HepG2 (cell line): ENCODE measurements around the gene KCNK15. TPM values are rescaled to one million over a fixed set of nuclear protein-coding genes. Genes with fewer than 3 reads are reported as not detected.

Experiments used
- ARID5B ChIP-seq: IDR thresholded peaks from 2 replicates; pipeline ENCODE4 v1.4.0; 2020; ENCODE audit warnings: mild to moderate bottlenecking, missing genetic modification reagents
- BCL6 ChIP-seq: IDR thresholded peaks from 2 replicates; pipeline ENCODE4 v1.6.1; 2016; ENCODE audit warnings: missing genetic modification reagents, missing compliant biosample characterization
- FOXO4 ChIP-seq: sonication (generic); formaldehyde crosslinking; conservative IDR thresholded peaks from 2 replicates; pipeline ENCODE4 v1.8.1; 2023; ENCODE audit warnings: missing genetic modification reagents
- FOXP4 ChIP-seq: sonication (generic); formaldehyde crosslinking; IDR thresholded peaks from 2 replicates; pipeline ENCODE4 v1.4.0; 2020; ENCODE audit warnings: missing genetic modification reagents
- GABPA ChIP-seq, 2 experiments: IDR thresholded peaks; 2 replicates each; pipeline ENCODE4 v1.6.1; 2011 to 2016; ENCODE audit warnings: low read depth in 2 of 2, low read length in 1 of 2, missing biosample characterization in 1 of 2, missing genetic modification characterization in 1 of 2
- HMGXB3 ChIP-seq: sonication (generic); formaldehyde crosslinking; IDR thresholded peaks from 2 replicates; pipeline ENCODE4 v1.4.0; 2020; ENCODE audit warnings: missing genetic modification reagents, borderline replicate concordance
- HNF4A ChIP-seq: sonication (generic); formaldehyde crosslinking; IDR thresholded peaks from 2 replicates; pipeline ENCODE4 v1.4.0; 2020; ENCODE audit warnings: missing genetic modification reagents
- HOXA3 ChIP-seq: sonication (generic); formaldehyde crosslinking; IDR thresholded peaks from 2 replicates; pipeline ENCODE4 v1.5.0; 2020; ENCODE audit warnings: missing genetic modification reagents
- MAFF ChIP-seq: IDR thresholded peaks from 2 replicates; pipeline ENCODE4 v1.6.1; 2011; ENCODE audit warnings: low read depth, low read length, improper control_type of control experiment
- MAFG ChIP-seq: sonication (generic); formaldehyde crosslinking; IDR thresholded peaks from 2 replicates; pipeline ENCODE4 v1.5.1; 2020; ENCODE audit warnings: mild to moderate bottlenecking, missing genetic modification reagents
- NFYC ChIP-seq: IDR thresholded peaks from 2 replicates; pipeline ENCODE4 v1.6.1; 2016; ENCODE audit warnings: missing genetic modification reagents, missing compliant biosample characterization
- TARDBP ChIP-seq: sonication (generic); formaldehyde crosslinking; IDR thresholded peaks from 2 replicates; pipeline ENCODE4 v1.8.0; 2022; ENCODE audit warnings: mild to moderate bottlenecking, missing genetic modification reagents
- THYN1 ChIP-seq: sonication (generic); formaldehyde crosslinking; IDR thresholded peaks from 2 replicates; pipeline ENCODE4 v1.8.1; 2023; ENCODE audit warnings: low read depth, mild to moderate bottlenecking, moderate library complexity, missing genetic modification reagents, borderline replicate concordance
- ZMYM4 ChIP-seq: sonication (generic); formaldehyde crosslinking; IDR thresholded peaks from 2 replicates; pipeline ENCODE4 v1.8.1; 2023; ENCODE audit warnings: mild to moderate bottlenecking, missing genetic modification reagents
- ZNF263 ChIP-seq: sonication (generic); formaldehyde crosslinking; IDR thresholded peaks from 2 replicates; pipeline ENCODE4 v1.4.0; 2020; ENCODE audit warnings: missing genetic modification reagents
- ZNF350 ChIP-seq: sonication (generic); formaldehyde crosslinking; IDR thresholded peaks from 2 replicates; pipeline ENCODE4 v1.4.0; 2020; ENCODE audit warnings: mild to moderate bottlenecking, low read depth, missing genetic modification reagents, borderline replicate concordance
- polyA plus RNA-seq, 8 experiments: library from polyadenylated mRNA; depleted of rRNA in 3 of 8; stranded (reverse) in 7 of 8; unstranded in 1 of 8; fragments of >200 nt; fragmentation: Illumina TruSeq in 4 of 8; extraction: Trizol in 4 of 8; gene quantifications; 2 replicates each; pipeline versions ENCODE4 v1.2.1 to v1.2.3, GENCODE V29; 2011 to 2016; ENCODE audit warnings: low read depth in 4 of 8, missing spikeins in 1 of 8, mixed read lengths in 1 of 8; ENCODE audit not compliant: insufficient read depth in 1 of 8
- total RNA-seq, 5 experiments: library from RNA; depleted of rRNA; stranded (reverse); fragments of >200 nt; fragmentation: Illumina TruSeq; extraction: Trizol; gene quantifications; 2 replicates each; pipeline ENCODE4 v1.2.3, GENCODE V29; 2016; ENCODE audit warnings: low read depth in 1 of 5

The KCNK15 gene
- total and polyA plus RNA-seq, 2 of the 13 experiments (the other 11 are each of a cell fraction or from before 2014, with no cell fraction given), result 0.03 TPM; not detected in 1

- no peak for TF ChIP-seq FOXO4 (CRISPR knock-in tag)
- peak; percentile 94 for TF ChIP-seq NFYC (CRISPR knock-in tag)
- peak; percentile 45; the same call in 1 of the 2 replicates for TF ChIP-seq TARDBP (CRISPR knock-in tag)
- TF ChIP-seq ARID5B (CRISPR knock-in tag), result peak; percentile 40; the same call in 1 of the 2 replicates
- no peak for TF ChIP-seq MAFG (CRISPR knock-in tag)
- peak; percentile 53; the same call in 1 of the 2 replicates for TF ChIP-seq GABPA (IDR thresholded peaks at IDR 0.05; ENCODE audit: low read depth, low read length)
- TF ChIP-seq GABPA (CRISPR knock-in tag; IDR thresholded peaks at IDR 0.05; ENCODE audit: low read depth), result peak; percentile 92
- peak; percentile 62; the same call in 1 of the 2 replicates for TF ChIP-seq HMGXB3
- peak; percentile 51; the same call in 1 of the 2 replicates for TF ChIP-seq MAFF
- peak; percentile 66 for TF ChIP-seq HOXA3 (CRISPR knock-in tag)
- TF ChIP-seq ZNF350 (CRISPR knock-in tag), result peak; percentile 59
- 0 out of 2 replicates have a peak, but pooled peaks have one; percentile 36 for TF ChIP-seq ZMYM4 (CRISPR knock-in tag)
- TF ChIP-seq FOXP4, result 0 out of 2 replicates have a peak, but pooled peaks have one; percentile 15
- peak; percentile 93 for TF ChIP-seq HNF4A (CRISPR knock-in tag)
- peak; percentile 37; the same call in 1 of the 2 replicates for TF ChIP-seq BCL6 (CRISPR knock-in tag)
- no peak for TF ChIP-seq THYN1
- 0 out of 2 replicates have a peak, but pooled peaks have one; percentile 26 for TF ChIP-seq ZNF263 (CRISPR knock-in tag)
Measured at GRCh38 chr20:44736170-44737021, 9.3 kb upstream of the KCNK15 start (continued).
